CD14-positive monocyte (primary cell): Measurements from ENCODE around the gene MMEL1. TPM values are rescaled to one million over a fixed set of nuclear protein-coding genes. Genes with fewer than 3 reads are reported as not detected.

Experiments
- DNase-seq, 3 donors: peaks; one replicate each; pipeline ENCODE4 v3.0.0-alpha.2; 2011 to 2022
- H2AFZ ChIP-seq: 2 replicates; pipeline ENCODE4 v1.6.0; 2012; ENCODE audit warnings: mild to moderate bottlenecking, low read depth, low read length, inconsistent platforms; ENCODE audit not compliant: insufficient read depth, poor library complexity, severe bottlenecking
- H3K27ac ChIP-seq, 2 donors: 1 replicate in 1 of 2; 2 replicates in 1 of 2; pipeline ENCODE4 v1.5.1; 2012 to 2013; ENCODE audit warnings: low read length in 2 of 2, control low read depth in 1 of 2, inconsistent platforms in 1 of 2, low read depth in 1 of 2, mild to moderate bottlenecking in 1 of 2
- H3K27me3 ChIP-seq, 2 donors: one replicate each; pipeline versions ENCODE4 v1.6.0 to v1.6.1; 2011 to 2013; ENCODE audit warnings: low read length in 2 of 2; ENCODE audit not compliant: control insufficient read depth in 2 of 2, insufficient read depth in 2 of 2
- H3K36me3 ChIP-seq, 2 donors: replicated peaks in 1 of 2; 1 replicate in 1 of 2; 2 replicates in 1 of 2; pipeline versions ENCODE4 v1.5.1 to v1.6.1; 2012 to 2013; ENCODE audit warnings: low read length in 2 of 2, control low read depth in 1 of 2, inconsistent platforms in 1 of 2, mild to moderate bottlenecking in 1 of 2; ENCODE audit not compliant: insufficient read depth in 2 of 2, control insufficient read depth in 1 of 2
- H3K4me1 ChIP-seq, 2 donors: 1 replicate in 1 of 2; 2 replicates in 1 of 2; pipeline versions ENCODE4 v1.5.1 to v1.6.1; 2012 to 2013; ENCODE audit warnings: low read length in 2 of 2, control low read depth in 1 of 2, inconsistent platforms in 1 of 2, mild to moderate bottlenecking in 1 of 2, moderate library complexity in 1 of 2; ENCODE audit not compliant: insufficient read depth in 2 of 2, control insufficient read depth in 1 of 2
- H3K4me2 ChIP-seq: replicated peaks from 2 replicates; pipeline ENCODE3; 2012; ENCODE audit warnings: low read length, moderate library complexity, mild to moderate bottlenecking; ENCODE audit not compliant: poor library complexity, severe bottlenecking; ENCODE audit errors: extremely low read depth
- H3K4me3 ChIP-seq, 3 experiments: fragments of 200-600 bp in 1 of 3; sonication (generic) in 1 of 3; replicated peaks in 1 of 3; 1 replicate in 2 of 3; 2 replicates in 1 of 3; pipeline ENCODE4 v1.5.1; 2011 to 2013; ENCODE audit warnings: low read length in 3 of 3, mild to moderate bottlenecking in 3 of 3, control low read depth in 2 of 3, low read depth in 2 of 3, inconsistent platforms in 1 of 3, moderate library complexity in 1 of 3
- H3K79me2 ChIP-seq: 2 replicates; pipeline ENCODE4 v1.6.0; 2012; ENCODE audit warnings: mild to moderate bottlenecking, control low read depth, inconsistent platforms, low read length, moderate library complexity; ENCODE audit not compliant: insufficient read depth
- H3K9ac ChIP-seq: 2 replicates; pipeline ENCODE4 v1.6.0; 2017; ENCODE audit warnings: low read length, mild to moderate bottlenecking; ENCODE audit not compliant: insufficient read depth, poor library complexity, severe bottlenecking
- H3K9me3 ChIP-seq, 2 donors: replicated peaks in 1 of 2; 1 replicate in 1 of 2; 2 replicates in 1 of 2; pipeline versions ENCODE4 v1.5.1 to v1.6.1; 2012 to 2013; ENCODE audit warnings: low read length in 2 of 2, control low read depth in 1 of 2; ENCODE audit not compliant: control insufficient read depth in 1 of 2, insufficient read depth in 1 of 2
- H4K20me1 ChIP-seq: 2 replicates; pipeline ENCODE4 v1.6.0; 2012; ENCODE audit warnings: mild to moderate bottlenecking, low read length, control low read depth, moderate library complexity; ENCODE audit not compliant: insufficient read depth
- H3K27ac Mint-ChIP-seq, 7 donors: one replicate each; pipeline ENCODE4 v1.8.0; 2020; ENCODE audit warnings: mild to moderate bottlenecking in 7 of 7, mixed read lengths in 7 of 7, moderate library complexity in 6 of 7, inconsistent platforms in 2 of 7
- H3K27me3 Mint-ChIP-seq, 3 donors: one replicate each; pipeline ENCODE4 v1.8.0; 2021 to 2022; ENCODE audit warnings: low read depth in 3 of 3, mild to moderate bottlenecking in 3 of 3, mixed read lengths in 3 of 3, moderate library complexity in 3 of 3, inconsistent platforms in 1 of 3
- H3K36me3 Mint-ChIP-seq, 2 donors: one replicate each; pipeline ENCODE4 v1.8.0; 2020; ENCODE audit warnings: mixed read lengths in 2 of 2, inconsistent platforms in 1 of 2, mild to moderate bottlenecking in 1 of 2
- H3K4me1 Mint-ChIP-seq: one replicate; pipeline ENCODE4 v1.8.0; 2020; ENCODE audit warnings: mild to moderate bottlenecking, mixed read lengths
- H3K4me3 Mint-ChIP-seq, 2 donors: one replicate each; pipeline ENCODE4 v1.8.0; 2020; ENCODE audit warnings: mild to moderate bottlenecking in 2 of 2, mixed read lengths in 2 of 2, moderate library complexity in 1 of 2
- H3K9me3 Mint-ChIP-seq, 7 donors: one replicate each; pipeline ENCODE4 v1.8.0; 2020 to 2022; ENCODE audit warnings: mixed read lengths in 7 of 7, mild to moderate bottlenecking in 6 of 7, moderate library complexity in 6 of 7, inconsistent platforms in 2 of 7
- CTCF ChIP-seq: fragments of 200-600 bp; IDR thresholded peaks from one replicate; pipeline ENCODE4 v1.8.0; 2022; ENCODE audit warnings: antibody characterized with exemption, mild to moderate bottlenecking
- WGBS: methylation state at CpG from one replicate; pipeline ENCODE4 v1.1.5; 2013; ENCODE audit warnings: missing lambda C conversion rate; ENCODE audit not compliant: insufficient coverage; 5-methylcytosine and 5-hydroxymethylcytosine counted together
- intact Hi-C, 2 donors: fragments of 100-400 bp; cut with micrococcal nuclease; formaldehyde crosslinking; loops; one replicate each; pipeline versions ENCODE4 v1.15.0 to v1.15.1; 2023
- polyA plus RNA-seq, 3 donors: library from polyadenylated mRNA; depleted of rRNA in 1 of 3; unstranded in 2 of 3; stranded (reverse) in 1 of 3; fragments of 300-500 nt in 2 of 3; fragments of >200 nt in 1 of 3; fragmentation: Illumina TruSeq in 2 of 3; gene quantifications; 1 replicate in 2 of 3; 2 replicates in 1 of 3; pipeline ENCODE4 v1.2.3, GENCODE V29; 2012 to 2021

The MMEL1 gene
- polyA plus RNA-seq, 3 donors, result 1.1 to 4.4 (median 1.9) TPM

- Mint-ChIP-seq H3K4me3 (no peak overlapping the region), H3K4me1 (peaks cover 6% of the 10 kb centered on the region), H3K27me3 (peaks cover 4 to 24% (median 10%) of the 10 kb centered on the region in 3 donors), H3K36me3 (peaks cover 14 to 16% of the 10 kb centered on the region in 2 donors), H3K27ac (peak overlapping the region in 1 of 7 donors; percentile 50), H3K9me3 (no peaks in the 10 kb centered on the region)
- Histone ChIP-seq H4K20me1 (peaks cover 18% of the 10 kb centered on the region), H2AFZ (no peak overlapping the region), H3K9me3 (no peaks in the 10 kb centered on the region), H3K4me1 (peaks cover 0 to 4% of the 10 kb centered on the region in 2 donors), H3K79me2 (no peaks in the 10 kb centered on the region), H3K36me3 (peaks cover 16 to 19% of the 10 kb centered on the region in 2 donors), H3K27me3 (no peaks in the 10 kb centered on the region), H3K4me3 (no peak overlapping the region), H3K4me2 (no peak overlapping the region), H3K27ac (no peak overlapping the region), H3K9ac (no peak overlapping the region)
- intact Hi-C loops, result no loop called here
- no peak for TF ChIP-seq CTCF
- DNase-seq, result no peak
- 93% methylated on average over 13 of the region's 16 CpGs for WGBS
Observed at GRCh38 chr1:2567083-2567679, 65.6 kb downstream of the MMEL1 start.

DNA sequence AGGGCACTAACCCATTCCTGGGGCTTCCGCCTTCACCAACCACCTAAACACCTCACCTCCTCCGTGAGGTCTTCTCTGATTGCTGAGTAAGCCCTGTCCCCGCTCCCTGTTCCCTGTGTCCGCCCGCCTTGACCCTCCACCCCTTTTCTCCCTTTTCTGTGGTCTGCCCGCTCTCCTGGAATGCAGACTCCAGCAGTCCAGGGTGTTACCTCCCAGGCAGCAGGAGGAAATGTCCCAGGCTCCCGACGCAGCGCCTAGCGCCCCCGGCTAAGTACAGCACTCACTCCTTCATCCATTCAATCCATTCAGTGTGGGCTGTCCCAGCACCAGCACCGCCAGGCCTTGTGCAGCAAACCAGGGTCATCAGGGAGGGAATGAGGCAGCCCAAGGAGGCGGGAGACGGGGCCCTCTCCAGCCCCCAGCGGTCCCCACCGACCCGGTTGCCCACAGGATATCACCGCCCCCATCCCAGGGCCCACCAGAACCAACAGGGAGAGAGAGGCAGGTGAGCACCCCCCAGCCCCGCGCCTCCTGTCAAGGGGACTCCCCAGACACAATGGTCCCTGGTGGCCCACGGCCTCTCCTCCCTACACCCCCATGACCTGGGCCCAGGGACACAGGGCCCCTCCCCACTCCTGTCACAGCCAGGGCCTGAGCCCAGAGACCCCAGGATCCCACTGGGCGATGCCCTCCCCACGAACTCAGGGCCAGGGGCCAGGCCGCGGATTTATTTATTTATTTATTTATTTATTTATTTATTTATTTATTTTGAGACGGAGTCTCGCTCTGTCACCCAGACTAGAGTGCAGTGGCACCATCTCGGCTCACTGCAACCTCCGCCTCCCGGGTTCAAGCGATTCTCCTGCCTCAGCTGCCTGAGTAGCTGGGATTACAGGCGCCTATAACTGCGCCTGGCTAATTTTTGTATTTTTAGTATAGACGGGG, 66.4 kb downstream of the MMEL1 start:
- Histone ChIP-seq H3K9me3 (no peaks in the 10 kb centered on the region), H3K4me2 (no peak overlapping the region), H4K20me1 (peaks cover 26% of the 10 kb centered on the region), H3K4me3 (no peak overlapping the region), H3K36me3 (peaks cover 24 to 27% of the 10 kb centered on the region in 2 donors), H3K9ac (no peak overlapping the region), H2AFZ (no peak overlapping the region), H3K79me2 (no peaks in the 10 kb centered on the region), H3K27ac (no peak overlapping the region), H3K4me1 (peaks cover 0 to 4% of the 10 kb centered on the region in 2 donors), H3K27me3 (no peaks in the 10 kb centered on the region)
- H3K4me3 Mint-ChIP-seq, result no peak overlapping the region
- H3K27me3 Mint-ChIP-seq, result peaks cover 4 to 24% (median 10%) of the 10 kb centered on the region in 3 donors
- H3K36me3 Mint-ChIP-seq, result peaks cover 17 to 20% of the 10 kb centered on the region in 2 donors
- intact Hi-C loops, result no loop called here
- no peak overlapping the region for H3K27ac Mint-ChIP-seq
- 78% methylated on average over 18 of the region's 34 CpGs for WGBS
- no peak for DNase-seq
- TF ChIP-seq CTCF, result no peak
- peaks cover 7% of the 10 kb centered on the region for H3K4me1 Mint-ChIP-seq
- no peaks in the 10 kb centered on the region for H3K9me3 Mint-ChIP-seq
